Measurements from ENCODE around the gene NFATC2IP.
"Not testable (repeated sequence)": the region's sequence is repeated elsewhere in the genome, so short reads cannot be mapped to it uniquely, and the experiment has no call there.

NFATC2IP gene

DNA sequence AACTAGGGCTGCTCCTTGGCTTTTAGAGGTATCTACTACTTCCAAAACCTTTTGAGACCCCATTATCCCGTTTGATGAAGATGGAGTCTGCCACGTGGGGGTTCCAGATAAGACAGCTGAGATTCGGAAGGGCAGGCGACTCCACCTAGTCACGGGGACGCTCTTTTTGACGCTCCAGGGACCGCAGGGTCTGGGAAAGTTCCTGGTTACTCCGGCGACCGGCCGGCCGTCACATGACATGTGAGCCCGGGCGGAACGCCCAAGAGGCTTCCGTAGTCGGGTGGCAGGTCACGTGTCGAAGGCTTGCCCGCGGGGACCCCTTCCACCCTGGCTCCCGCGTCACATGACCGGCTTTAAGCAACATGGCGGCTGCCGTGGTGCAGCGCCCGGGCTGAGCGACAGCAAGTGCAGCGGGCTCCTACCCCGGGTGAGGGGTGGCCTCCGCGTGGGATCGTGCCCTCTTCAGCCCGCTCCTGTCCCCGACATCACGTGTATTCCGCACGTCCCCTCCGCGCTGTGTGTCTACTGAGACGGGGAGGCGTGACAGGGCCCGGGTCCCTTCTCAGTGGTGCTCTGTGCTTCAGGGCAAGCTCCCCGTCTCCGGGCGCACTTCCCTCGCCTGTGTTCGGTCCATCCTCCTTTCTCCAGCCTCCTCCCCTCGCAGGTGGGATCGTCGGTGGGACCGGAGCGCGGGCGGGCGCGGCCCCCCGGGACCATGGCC lies 23.9 kb downstream of the NFATC2IP start, which contains the start of gene SPNS1:
Gene SPNS1 (plus strand): TSS at position 342 of the 721 bp plus-strand sequence. CDS start 374 bp downstream, at position 716.
- Histone ChIP-seq H3K4me1 (ENCODE audit: insufficient read depth, low read length) (no peaks in the 10 kb centered on the region), H3K36me3 (ENCODE audit: insufficient read depth, low read length) (peaks cover 10% of the 10 kb centered on the region; the same call in 1 of the 2 replicates), H3K4me3 (ENCODE audit: low read length) (peak within 1 kb of the TSS; percentile 97), H3K27me3 (ENCODE audit: insufficient read depth, low read length) (no peaks in the 10 kb centered on the region), H3K9me3 (ENCODE audit: insufficient read depth, low read depth, low read length) (no peaks in the 10 kb centered on the region), H3K27ac (ENCODE audit: low read depth, low read length) (peak within 1 kb of the TSS; percentile 77), H3K9ac (ENCODE audit: low read depth, low read length) (peak within 1 kb of the TSS; percentile 88)
- under 1% methylated on average over 60 of the region's 60 CpGs for WGBS

DNA sequence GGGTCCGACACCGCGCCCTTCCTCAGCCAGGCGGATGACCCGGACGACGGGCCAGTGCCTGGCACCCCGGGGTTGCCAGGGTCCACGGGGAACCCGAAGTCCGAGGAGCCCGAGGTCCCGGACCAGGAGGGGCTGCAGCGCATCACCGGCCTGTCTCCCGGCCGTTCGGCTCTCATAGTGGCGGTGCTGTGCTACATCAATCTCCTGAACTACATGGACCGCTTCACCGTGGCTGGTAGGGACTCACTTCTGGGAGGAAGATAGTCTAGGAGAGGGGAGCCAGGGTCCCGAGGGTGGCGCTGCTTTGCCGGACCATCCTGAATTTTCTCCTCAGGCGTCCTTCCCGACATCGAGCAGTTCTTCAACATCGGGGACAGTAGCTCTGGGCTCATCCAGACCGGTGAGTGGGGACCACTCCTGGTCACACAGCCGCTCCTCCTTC lies 24.4 kb downstream of the NFATC2IP start:
- H3K4me1 ChIP-seq (ENCODE audit: insufficient read depth, low read length) = no peaks in the 10 kb centered on the region
- 0 out of 2 replicates have a peak overlapping the region, but pooled peaks have one; percentile 19 for H3K27ac ChIP-seq (ENCODE audit: low read depth, low read length)
- H3K9ac ChIP-seq (ENCODE audit: low read depth, low read length) = peak overlapping the region; percentile 88
- no peaks in the 10 kb centered on the region for H3K27me3 ChIP-seq (ENCODE audit: insufficient read depth, low read length)
- H3K4me3 ChIP-seq (ENCODE audit: low read length) = peak overlapping the region; percentile 97
- 12% methylated on average over 30 of the region's 30 CpGs for WGBS
- H3K36me3 ChIP-seq (ENCODE audit: insufficient read depth, low read length) = peaks cover 10% of the 10 kb centered on the region; the same call in 1 of the 2 replicates
- H3K9me3 ChIP-seq (ENCODE audit: insufficient read depth, low read depth, low read length) = no peaks in the 10 kb centered on the region

GRCh38 chr16:28977703-28978662 lies 27.2 kb downstream of the NFATC2IP start:
- Histone ChIP-seq H3K9me3 (ENCODE audit: insufficient read depth, low read depth, low read length) (no peaks in the 10 kb centered on the region), H3K9ac (ENCODE audit: low read depth, low read length) (no peak overlapping the region), H3K27ac (ENCODE audit: low read depth, low read length) (no peak overlapping the region), H3K4me1 (ENCODE audit: insufficient read depth, low read length) (no peaks in the 10 kb centered on the region), H3K27me3 (ENCODE audit: insufficient read depth, low read length) (no peaks in the 10 kb centered on the region), H3K36me3 (ENCODE audit: insufficient read depth, low read length) (peaks cover 25% of the 10 kb centered on the region), H3K4me3 (ENCODE audit: low read length) (no peak overlapping the region)
- WGBS = 87% methylated on average over 11 of the region's 11 CpGs

GRCh38 chr16:28980330-28980729 lies 29.6 kb downstream of the NFATC2IP start:
- WGBS = 94% methylated on average over 7 of the region's 7 CpGs
- H3K36me3 ChIP-seq (ENCODE audit: insufficient read depth, low read length) = peaks cover 29% of the 10 kb centered on the region
- H3K27me3 ChIP-seq (ENCODE audit: insufficient read depth, low read length); H3K4me3 ChIP-seq (ENCODE audit: low read length); H3K4me1 ChIP-seq (ENCODE audit: insufficient read depth, low read length); H3K9me3 ChIP-seq (ENCODE audit: insufficient read depth, low read depth, low read length); H3K27ac ChIP-seq (ENCODE audit: low read depth, low read length); H3K9ac ChIP-seq (ENCODE audit: low read depth, low read length): not testable (repeated sequence)

DNA sequence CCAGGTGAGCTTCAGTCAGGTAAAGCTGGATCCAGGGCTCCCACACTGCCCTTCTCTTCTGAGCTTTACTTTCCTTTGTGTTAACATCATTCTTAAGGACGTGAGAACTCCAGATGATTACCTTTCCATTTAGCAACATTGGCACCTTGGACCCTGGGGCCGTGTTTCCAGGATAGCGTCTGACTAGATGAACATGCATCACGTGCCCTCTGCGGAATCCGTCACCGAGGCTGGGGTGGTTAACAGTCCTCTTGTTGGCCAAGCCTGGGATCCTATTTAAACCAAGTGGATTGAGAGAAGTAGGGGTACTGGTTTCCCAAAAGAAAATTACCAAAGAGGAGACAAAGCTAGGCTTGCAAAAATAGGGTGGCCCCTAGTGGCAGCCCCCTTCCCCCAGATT lies 30.2 kb downstream of the NFATC2IP start:
- Histone ChIP-seq H3K9ac (ENCODE audit: low read depth, low read length) (no peak overlapping the region), H3K4me3 (ENCODE audit: low read length) (no peak overlapping the region), H3K27ac (ENCODE audit: low read depth, low read length) (no peak overlapping the region), H3K9me3 (ENCODE audit: insufficient read depth, low read depth, low read length) (no peaks in the 10 kb centered on the region), H3K4me1 (ENCODE audit: insufficient read depth, low read length) (no peaks in the 10 kb centered on the region), H3K27me3 (ENCODE audit: insufficient read depth, low read length) (no peaks in the 10 kb centered on the region), H3K36me3 (ENCODE audit: insufficient read depth, low read length) (peaks cover 29% of the 10 kb centered on the region)
- 94% methylated on average over 7 of the region's 7 CpGs for WGBS

DNA sequence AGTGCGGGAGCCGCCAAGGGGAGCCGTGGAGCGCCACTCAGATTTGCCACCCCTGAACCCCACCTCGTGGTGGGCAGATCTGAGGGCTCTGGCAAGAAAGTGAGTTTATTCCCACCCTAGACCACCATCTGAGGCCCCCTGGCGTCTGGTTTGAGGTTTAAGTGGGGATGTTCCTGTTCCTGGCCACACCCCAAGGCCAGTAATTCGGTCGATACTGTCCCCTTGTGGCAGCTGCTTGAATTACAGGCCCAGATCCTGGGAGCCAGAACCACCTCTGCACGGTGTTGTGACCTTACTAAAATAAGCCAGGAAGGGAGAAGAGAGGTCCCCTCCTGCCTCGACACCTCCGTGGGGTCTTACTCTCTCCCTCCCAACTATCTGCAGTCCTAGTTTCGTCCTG lies 30.8 kb downstream of the NFATC2IP start:
- no peaks in the 10 kb centered on the region for H3K27me3 ChIP-seq (ENCODE audit: insufficient read depth, low read length)

DNA sequence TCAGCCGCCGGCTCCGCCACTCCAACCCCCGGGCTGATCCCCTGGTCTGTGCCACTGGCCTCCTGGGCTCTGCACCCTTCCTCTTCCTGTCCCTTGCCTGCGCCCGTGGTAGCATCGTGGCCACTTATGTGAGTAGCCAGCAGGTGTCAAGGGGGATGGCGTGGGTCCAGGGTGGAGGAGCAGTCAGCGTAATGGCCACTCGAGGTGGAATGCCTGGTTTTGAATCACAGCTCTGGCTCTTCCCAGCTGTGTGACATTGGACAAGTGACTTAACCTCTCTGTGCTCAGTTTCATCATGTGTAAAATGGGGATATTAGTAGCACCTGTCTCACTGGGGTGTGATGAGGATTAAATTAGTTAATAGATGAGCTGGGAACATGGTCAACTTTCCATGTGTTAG lies 31.7 kb downstream of the NFATC2IP start:
- Histone ChIP-seq H3K9me3 (ENCODE audit: insufficient read depth, low read depth, low read length) (no peaks in the 10 kb centered on the region), H3K4me3 (ENCODE audit: low read length) (no peak overlapping the region), H3K27ac (ENCODE audit: low read depth, low read length) (no peak overlapping the region), H3K36me3 (ENCODE audit: insufficient read depth, low read length) (peaks cover 28% of the 10 kb centered on the region), H3K9ac (ENCODE audit: low read depth, low read length) (no peak overlapping the region), H3K27me3 (ENCODE audit: insufficient read depth, low read length) (no peaks in the 10 kb centered on the region), H3K4me1 (ENCODE audit: insufficient read depth, low read length) (no peaks in the 10 kb centered on the region)
- 97% methylated on average over 10 of the region's 10 CpGs for WGBS

More for the DNA sequence above, 30.8 kb downstream of the NFATC2IP start:
- Histone ChIP-seq H3K4me3 (ENCODE audit: low read length) (no peak overlapping the region), H3K27ac (ENCODE audit: low read depth, low read length) (no peak overlapping the region), H3K36me3 (ENCODE audit: insufficient read depth, low read length) (peaks cover 26% of the 10 kb centered on the region), H3K9ac (ENCODE audit: low read depth, low read length) (no peak overlapping the region), H3K4me1 (ENCODE audit: insufficient read depth, low read length) (no peaks in the 10 kb centered on the region), H3K9me3 (ENCODE audit: insufficient read depth, low read depth, low read length) (no peaks in the 10 kb centered on the region)
- WGBS = 83% methylated on average over 12 of the region's 12 CpGs

GRCh38 chr16:28982949-28983348 lies 32.2 kb downstream of the NFATC2IP start:
- Histone ChIP-seq H3K9ac (ENCODE audit: low read depth, low read length) (no peak overlapping the region), H3K36me3 (ENCODE audit: insufficient read depth, low read length) (peaks cover 29% of the 10 kb centered on the region), H3K4me3 (ENCODE audit: low read length) (no peak overlapping the region), H3K9me3 (ENCODE audit: insufficient read depth, low read depth, low read length) (no peaks in the 10 kb centered on the region), H3K27ac (ENCODE audit: low read depth, low read length) (no peak overlapping the region), H3K4me1 (ENCODE audit: insufficient read depth, low read length) (no peaks in the 10 kb centered on the region), H3K27me3 (ENCODE audit: insufficient read depth, low read length) (no peaks in the 10 kb centered on the region)
- WGBS = 98% methylated on average over 11 of the region's 11 CpGs

DNA sequence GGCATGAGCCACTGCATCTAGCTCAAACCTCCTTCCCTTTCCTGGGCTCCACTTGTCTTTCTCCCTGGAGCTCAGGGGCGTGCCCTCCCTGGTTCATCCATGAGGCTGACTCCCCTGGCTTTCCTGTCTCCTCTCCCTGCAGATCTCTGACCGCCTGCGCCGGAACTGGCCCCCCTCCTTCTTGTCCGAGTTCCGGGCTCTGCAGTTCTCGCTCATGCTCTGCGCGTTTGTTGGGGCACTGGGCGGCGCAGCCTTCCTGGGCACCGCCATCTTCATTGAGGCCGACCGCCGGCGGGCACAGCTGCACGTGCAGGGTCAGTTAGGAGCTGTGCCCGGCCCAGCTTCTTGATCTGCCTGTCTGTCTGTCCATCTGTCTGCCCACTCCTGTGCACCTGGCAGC lies 32.9 kb downstream of the NFATC2IP start:
- WGBS = 96% methylated on average over 18 of the region's 18 CpGs
- peaks cover 29% of the 10 kb centered on the region for H3K36me3 ChIP-seq (ENCODE audit: insufficient read depth, low read length)
- no peak overlapping the region for H3K4me3 ChIP-seq (ENCODE audit: low read length)

DNA sequence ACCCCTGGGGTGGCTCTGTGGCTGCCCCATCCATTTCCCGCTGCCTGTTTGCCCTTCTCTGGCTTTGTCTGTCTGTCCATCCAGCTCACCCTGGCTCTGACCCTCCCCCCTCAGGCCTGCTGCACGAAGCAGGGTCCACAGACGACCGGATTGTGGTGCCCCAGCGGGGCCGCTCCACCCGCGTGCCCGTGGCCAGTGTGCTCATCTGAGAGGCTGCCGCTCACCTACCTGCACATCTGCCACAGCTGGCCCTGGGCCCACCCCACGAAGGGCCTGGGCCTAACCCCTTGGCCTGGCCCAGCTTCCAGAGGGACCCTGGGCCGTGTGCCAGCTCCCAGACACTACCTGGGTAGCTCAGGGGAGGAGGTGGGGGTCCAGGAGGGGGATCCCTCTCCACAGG lies 33.4 kb downstream of the NFATC2IP start:
- no peaks in the 10 kb centered on the region for H3K27me3 ChIP-seq (ENCODE audit: insufficient read depth, low read length)

More for the DNA sequence above, 32.9 kb downstream of the NFATC2IP start:
- Histone ChIP-seq H3K27ac (ENCODE audit: low read depth, low read length) (no peak overlapping the region), H3K9me3 (ENCODE audit: insufficient read depth, low read depth, low read length) (no peaks in the 10 kb centered on the region), H3K9ac (ENCODE audit: low read depth, low read length) (no peak overlapping the region), H3K27me3 (ENCODE audit: insufficient read depth, low read length) (no peaks in the 10 kb centered on the region), H3K4me1 (ENCODE audit: insufficient read depth, low read length) (no peaks in the 10 kb centered on the region)

GRCh38 chr16:28984619-28985135 lies 33.9 kb downstream of the NFATC2IP start, which contains the start of gene LAT:
Gene LAT, plus strand, starts transcription at chr16:28985052. Its CDS starts 366 bp downstream, at chr16:28985418.
- no peak within 1 kb of the TSS for H3K4me3 ChIP-seq (ENCODE audit: low read length)
- peaks cover 24% of the 10 kb centered on the region for H3K36me3 ChIP-seq (ENCODE audit: insufficient read depth, low read length)
- H3K27me3 ChIP-seq (ENCODE audit: insufficient read depth, low read length) = no peaks in the 10 kb centered on the region
- no peaks in the 10 kb centered on the region for H3K4me1 ChIP-seq (ENCODE audit: insufficient read depth, low read length)
- no peak within 1 kb of the TSS for H3K9ac ChIP-seq (ENCODE audit: low read depth, low read length)
- H3K27ac ChIP-seq (ENCODE audit: low read depth, low read length) = no peak within 1 kb of the TSS
- WGBS = 94% methylated on average over 20 of the region's 24 CpGs
- no peaks in the 10 kb centered on the region for H3K9me3 ChIP-seq (ENCODE audit: insufficient read depth, low read depth, low read length)

More for the DNA sequence above, 33.4 kb downstream of the NFATC2IP start:
- H3K4me1 ChIP-seq (ENCODE audit: insufficient read depth, low read length) = no peaks in the 10 kb centered on the region
- no peaks in the 10 kb centered on the region for H3K9me3 ChIP-seq (ENCODE audit: insufficient read depth, low read depth, low read length)
- H3K27ac ChIP-seq (ENCODE audit: low read depth, low read length) = no peak overlapping the region
- H3K4me3 ChIP-seq (ENCODE audit: low read length) = no peak overlapping the region
- H3K36me3 ChIP-seq (ENCODE audit: insufficient read depth, low read length) = peaks cover 26% of the 10 kb centered on the region
- 95% methylated on average over 12 of the region's 12 CpGs for WGBS
- no peak overlapping the region for H3K9ac ChIP-seq (ENCODE audit: low read depth, low read length)
